ENCODE measurements around the gene ROS1.

ROS1 gene

GRCh38 chr6:117440706-117441525 is 15.2 kb upstream of the ROS1 start:
- DNase-seq: no peak

- DNase-seq: no peak
Measured at GRCh38 chr6:117432273-117432672, 6.5 kb upstream of the ROS1 start.

GRCh38 chr6:117423754-117424153 is 2.0 kb downstream of the ROS1 start:
- DNase-seq: no peak

- no peak for DNase-seq
Measured at GRCh38 chr6:117418320-117418719, 7.4 kb downstream of the ROS1 start.

GRCh38 chr6:117417851-117418250 is 7.9 kb downstream of the ROS1 start:
- no peak for DNase-seq

GRCh38 chr6:117414770-117415169 is 11.0 kb downstream of the ROS1 start:
- DNase-seq: no peak

GRCh38 chr6:117411474-117411873 is 14.3 kb downstream of the ROS1 start:
- no peak for DNase-seq

GRCh38 chr6:117409863-117410262 is 15.9 kb downstream of the ROS1 start:
- DNase-seq: no peak

GRCh38 chr6:117409420-117409819 is 16.3 kb downstream of the ROS1 start:
- no peak for DNase-seq

- no peak for DNase-seq
Measured at GRCh38 chr6:117404548-117404947, 21.2 kb downstream of the ROS1 start.

- no peak for DNase-seq
Measured at GRCh38 chr6:117401799-117402198, 23.9 kb downstream of the ROS1 start.

GRCh38 chr6:117399924-117400323 is 25.8 kb downstream of the ROS1 start:
- DNase-seq: no peak

- no peak for DNase-seq
Measured at GRCh38 chr6:117399126-117399525, 26.6 kb downstream of the ROS1 start.

GRCh38 chr6:117397536-117398227 is 28.1 kb downstream of the ROS1 start:
- DNase-seq: no peak

- DNase-seq: no peak
Measured at GRCh38 chr6:117396228-117396627, 29.5 kb downstream of the ROS1 start.

GRCh38 chr6:117395164-117395563 is 30.6 kb downstream of the ROS1 start:
- DNase-seq: no peak

- DNase-seq: no peak
Measured at GRCh38 chr6:117393045-117393444, 32.7 kb downstream of the ROS1 start.

GRCh38 chr6:117391874-117392583 is 33.7 kb downstream of the ROS1 start:
- no peak for DNase-seq

GRCh38 chr6:117389227-117390057 is 36.3 kb downstream of the ROS1 start:
- no peak for DNase-seq

GRCh38 chr6:117387454-117387974 is 38.2 kb downstream of the ROS1 start:
- DNase-seq: no peak

GRCh38 chr6:117384659-117385058 is 41.1 kb downstream of the ROS1 start:
- no peak for DNase-seq

GRCh38 chr6:117381749-117382148 is 44.0 kb downstream of the ROS1 start:
- DNase-seq: no peak

- no peak for DNase-seq
Measured at GRCh38 chr6:117380298-117380697, 45.4 kb downstream of the ROS1 start.

Measured in activated CD4-positive, alpha-beta T cell treated with anti-CD3 and anti-CD28 coated beads, Interleukin-2, amount 50 U/mL, for 16 hours (primary cell).